Effector memory CD8-positive, alpha-beta T cell (primary cell): ENCODE results near the gene KCNJ6.
A peak's percentile ranks its signal among the peaks of the same experiment; 100 is the strongest.

ENCODE experiments used
- ATAC-seq: fragments of 150-1000 bp; cut with Tn5 transposase; replicated peaks from 2 replicates; pipeline ENCODE4 v1.10.0; 2021; ENCODE audit warnings: mild to moderate bottlenecking, moderate library complexity
- DNase-seq, 3 experiments: peaks; one replicate each; pipeline ENCODE4 v3.0.0; 2021
- H3K27ac Mint-ChIP-seq, 2 donors: one replicate each; pipeline ENCODE4 v1.8.0; 2022; ENCODE audit warnings: mild to moderate bottlenecking in 2 of 2, mixed read lengths in 2 of 2, moderate library complexity in 2 of 2
- H3K27me3 Mint-ChIP-seq, 2 donors: one replicate each; pipeline ENCODE4 v1.8.0; 2022; ENCODE audit warnings: mixed read lengths in 2 of 2
- H3K36me3 Mint-ChIP-seq: one replicate; pipeline ENCODE4 v1.8.0; 2022; ENCODE audit warnings: mild to moderate bottlenecking, moderate library complexity, mixed read lengths; ENCODE audit not compliant: insufficient read depth
- H3K4me1 Mint-ChIP-seq, 2 donors: one replicate each; pipeline ENCODE4 v1.8.0; 2022; ENCODE audit warnings: low read depth in 2 of 2, mixed read lengths in 2 of 2
- H3K4me3 Mint-ChIP-seq, 2 donors: one replicate each; pipeline ENCODE4 v1.8.0; 2022; ENCODE audit warnings: mild to moderate bottlenecking in 2 of 2, mixed read lengths in 2 of 2, moderate library complexity in 2 of 2
- H3K9me3 Mint-ChIP-seq, 2 donors: one replicate each; pipeline ENCODE4 v1.8.0; 2022; ENCODE audit warnings: mixed read lengths in 2 of 2

KCNJ6 gene

GRCh38 chr21:37869661-37870060 is 46.6 kb downstream of the KCNJ6 start:
- H3K36me3 Mint-ChIP-seq, result no peaks in the 10 kb centered on the region
- no peaks in the 10 kb centered on the region for H3K9me3 Mint-ChIP-seq
- H3K27me3 Mint-ChIP-seq, result peaks cover 24 to 42% of the 10 kb centered on the region in 2 donors
- DNase-seq (no peak), ATAC-seq (no peak)
- no peaks in the 10 kb centered on the region for H3K4me1 Mint-ChIP-seq
- no peak overlapping the region for H3K4me3 Mint-ChIP-seq
- H3K27ac Mint-ChIP-seq, result no peak overlapping the region

GRCh38 chr21:37868446-37869295 is 47.6 kb downstream of the KCNJ6 start:
- no peak overlapping the region for H3K27ac Mint-ChIP-seq
- H3K9me3 Mint-ChIP-seq, result no peaks in the 10 kb centered on the region
- H3K4me1 Mint-ChIP-seq, result no peaks in the 10 kb centered on the region
- H3K36me3 Mint-ChIP-seq, result no peaks in the 10 kb centered on the region
- no peak for DNase-seq
- ATAC-seq, result no peak
- H3K27me3 Mint-ChIP-seq, result peaks cover 24 to 42% of the 10 kb centered on the region in 2 donors
- no peak overlapping the region for H3K4me3 Mint-ChIP-seq

- H3K9me3 Mint-ChIP-seq, result no peaks in the 10 kb centered on the region
- no peaks in the 10 kb centered on the region for H3K36me3 Mint-ChIP-seq
- H3K27me3 Mint-ChIP-seq, result peaks cover 24 to 44% of the 10 kb centered on the region in 2 donors
- no peak overlapping the region for H3K4me3 Mint-ChIP-seq
- no peaks in the 10 kb centered on the region for H3K4me1 Mint-ChIP-seq
- no peak overlapping the region for H3K27ac Mint-ChIP-seq
- DNase-seq (no peak), ATAC-seq (peak; percentile 22)
These were observed 50.2 kb downstream of the KCNJ6 start for GRCh38 chr21:37866027-37866426.

- H3K36me3 Mint-ChIP-seq, result no peaks in the 10 kb centered on the region
- no peak for ATAC-seq
- H3K9me3 Mint-ChIP-seq, result no peaks in the 10 kb centered on the region
- H3K4me1 Mint-ChIP-seq, result no peaks in the 10 kb centered on the region
- H3K27ac Mint-ChIP-seq, result no peak overlapping the region
- no peak overlapping the region for H3K4me3 Mint-ChIP-seq
- H3K27me3 Mint-ChIP-seq, result peaks cover 24 to 50% of the 10 kb centered on the region in 2 donors
- DNase-seq, result no peak
These were observed 51.1 kb downstream of the KCNJ6 start for GRCh38 chr21:37865156-37865555.

GRCh38 chr21:37863842-37864241 is 52.4 kb downstream of the KCNJ6 start:
- DNase-seq (no peak), ATAC-seq (no peak)
- no peak overlapping the region for H3K4me3 Mint-ChIP-seq
- H3K27ac Mint-ChIP-seq, result no peak overlapping the region
- H3K27me3 Mint-ChIP-seq, result peaks cover 24 to 52% of the 10 kb centered on the region in 2 donors
- no peaks in the 10 kb centered on the region for H3K36me3 Mint-ChIP-seq
- no peaks in the 10 kb centered on the region for H3K4me1 Mint-ChIP-seq
- H3K9me3 Mint-ChIP-seq, result no peaks in the 10 kb centered on the region

- no peaks in the 10 kb centered on the region for H3K4me1 Mint-ChIP-seq
- no peak for DNase-seq
- no peaks in the 10 kb centered on the region for H3K9me3 Mint-ChIP-seq
- ATAC-seq, result no peak
- H3K27me3 Mint-ChIP-seq, result peaks cover 17 to 43% of the 10 kb centered on the region in 2 donors
- no peak overlapping the region for H3K4me3 Mint-ChIP-seq
- no peak overlapping the region for H3K27ac Mint-ChIP-seq
- H3K36me3 Mint-ChIP-seq, result no peaks in the 10 kb centered on the region
These were observed 53.7 kb downstream of the KCNJ6 start for GRCh38 chr21:37862536-37862935.

GRCh38 chr21:37861561-37861960 is 54.7 kb downstream of the KCNJ6 start:
- peaks cover 16 to 43% of the 10 kb centered on the region in 2 donors for H3K27me3 Mint-ChIP-seq
- H3K9me3 Mint-ChIP-seq, result no peaks in the 10 kb centered on the region
- no peaks in the 10 kb centered on the region for H3K4me1 Mint-ChIP-seq
- no peaks in the 10 kb centered on the region for H3K36me3 Mint-ChIP-seq
- no peak overlapping the region for H3K27ac Mint-ChIP-seq
- no peak overlapping the region for H3K4me3 Mint-ChIP-seq
- ATAC-seq, result no peak
- no peak for DNase-seq

GRCh38 chr21:37860416-37860815 is 55.8 kb downstream of the KCNJ6 start:
- no peaks in the 10 kb centered on the region for H3K36me3 Mint-ChIP-seq

GRCh38 chr21:37855647-37856625 is 60.3 kb downstream of the KCNJ6 start:
- Mint-ChIP-seq H3K4me1 (no peaks in the 10 kb centered on the region), H3K9me3 (peaks cover 0 to 10% of the 10 kb centered on the region in 2 donors), H3K4me3 (no peak overlapping the region), H3K27me3 (peaks cover 10 to 18% of the 10 kb centered on the region in 2 donors), H3K36me3 (no peaks in the 10 kb centered on the region), H3K27ac (no peak overlapping the region)
- ATAC-seq, result no peak
- DNase-seq, result no peak

More at GRCh38 chr21:37860416-37860815, 55.8 kb downstream of the KCNJ6 start:
- no peak overlapping the region for H3K4me3 Mint-ChIP-seq
- no peak overlapping the region for H3K27ac Mint-ChIP-seq
- H3K9me3 Mint-ChIP-seq, result no peaks in the 10 kb centered on the region
- H3K27me3 Mint-ChIP-seq, result peaks cover 10 to 32% of the 10 kb centered on the region in 2 donors
- ATAC-seq, result no peak
- no peaks in the 10 kb centered on the region for H3K4me1 Mint-ChIP-seq
- no peak for DNase-seq

- Mint-ChIP-seq H3K4me3 (no peak overlapping the region), H3K27ac (no peak overlapping the region), H3K4me1 (no peaks in the 10 kb centered on the region), H3K36me3 (no peaks in the 10 kb centered on the region), H3K9me3 (peaks cover 0 to 10% of the 10 kb centered on the region in 2 donors), H3K27me3 (peaks cover 10 to 12% of the 10 kb centered on the region in 2 donors)
- no peak for DNase-seq
- ATAC-seq, result no peak
These were observed 61.0 kb downstream of the KCNJ6 start for GRCh38 chr21:37855271-37855646.

GRCh38 chr21:37849506-37850102 is 66.7 kb downstream of the KCNJ6 start:
- Mint-ChIP-seq H3K36me3 (no peaks in the 10 kb centered on the region), H3K27ac (no peak overlapping the region), H3K4me1 (no peaks in the 10 kb centered on the region), H3K27me3 (peaks cover 25 to 38% of the 10 kb centered on the region in 2 donors), H3K4me3 (no peak overlapping the region), H3K9me3 (peaks cover 0 to 17% of the 10 kb centered on the region in 2 donors)
- DNase-seq, result no peak
- ATAC-seq, result no peak

GRCh38 chr21:37848721-37849490 is 67.4 kb downstream of the KCNJ6 start:
- H3K27ac Mint-ChIP-seq, result no peak overlapping the region
- H3K9me3 Mint-ChIP-seq, result peaks cover 0 to 17% of the 10 kb centered on the region in 2 donors
- H3K27me3 Mint-ChIP-seq, result peaks cover 30 to 38% of the 10 kb centered on the region in 2 donors
- H3K4me3 Mint-ChIP-seq, result no peak overlapping the region
- H3K4me1 Mint-ChIP-seq, result no peaks in the 10 kb centered on the region
- ATAC-seq (no peak), DNase-seq (no peak)
- no peaks in the 10 kb centered on the region for H3K36me3 Mint-ChIP-seq

- H3K27ac Mint-ChIP-seq, result no peak overlapping the region
- ATAC-seq, result no peak
- no peaks in the 10 kb centered on the region for H3K4me1 Mint-ChIP-seq
These were observed 70.7 kb downstream of the KCNJ6 start for GRCh38 chr21:37845535-37845934.

More at GRCh38 chr21:37845535-37845934, 70.7 kb downstream of the KCNJ6 start:
- Mint-ChIP-seq H3K9me3 (peaks cover 0 to 7% of the 10 kb centered on the region in 2 donors), H3K4me3 (no peak overlapping the region), H3K36me3 (peaks cover 4% of the 10 kb centered on the region), H3K27me3 (peaks cover 35 to 38% of the 10 kb centered on the region in 2 donors)
- DNase-seq, result no peak
